Peyer's patch (tissue), 4 donors: ENCODE results near the gene MEG3. TPM values are rescaled to one million over a fixed set of nuclear protein-coding genes. Genes with fewer than 3 reads are reported as not detected.
A peak's percentile ranks its signal among the peaks of the same experiment; 100 is the strongest.

Source experiments
- DNase-seq, 3 donors: peaks; one replicate each; pipeline ENCODE4 v3.0.0-alpha.2; 2017 to 2019
- H3K27ac ChIP-seq, 4 donors: fragments of 200-600 bp; sonication (generic); one replicate each; pipeline ENCODE4 v1.5.1; 2016 to 2019
- H3K27me3 ChIP-seq, 2 donors: fragments of 200-600 bp; sonication (generic); one replicate each; pipeline ENCODE4 v1.5.1; 2019
- H3K36me3 ChIP-seq, 3 donors: fragments of 200-600 bp; sonication (generic); one replicate each; pipeline ENCODE4 v1.5.1; 2016 to 2019
- H3K4me1 ChIP-seq, 4 donors: fragments of 200-600 bp; sonication (generic); one replicate each; pipeline ENCODE4 v1.5.1; 2016 to 2019
- H3K4me3 ChIP-seq, 4 donors: fragments of 200-600 bp; sonication (generic); 1 replicate in 3 of 4; 2 replicates in 1 of 4; pipeline ENCODE4 v1.5.1; 2016 to 2019; ENCODE audit warnings: mild to moderate bottlenecking in 1 of 4
- H3K9me3 ChIP-seq, 4 donors: fragments of 200-600 bp; sonication (generic); one replicate each; pipeline ENCODE4 v1.5.1; 2016 to 2019; ENCODE audit warnings: mild to moderate bottlenecking in 1 of 4
- POLR2A ChIP-seq, 2 donors: fragments of 450-650 bp; IDR thresholded peaks; one replicate each; pipeline ENCODE4 v1.5.1; 2017; ENCODE audit warnings: antibody characterized with exemption in 2 of 2, mild to moderate bottlenecking in 2 of 2, moderate library complexity in 2 of 2
- total RNA-seq, 4 donors: library from RNA; depleted of rRNA; stranded (reverse); fragments of >200 nt; gene quantifications; one replicate each; pipeline ENCODE4 v1.1.0, GENCODE V29; 2016
- TF ChIP-seq, protein P1 (sequence below), 6 experiments: fragments of 450-650 bp in 4 of 6; fragments of 200-600 bp in 2 of 6; sonication (generic) in 1 of 6; IDR thresholded peaks; one replicate each; pipeline ENCODE4 v1.5.1; 2017 to 2019; ENCODE audit warnings: antibody characterized with exemption in 6 of 6, mild to moderate bottlenecking in 3 of 6, moderate library complexity in 1 of 6

The MEG3 gene
- total RNA-seq, 4 donors from 2014 or later, result 5.8 to 135 (median 33.8) TPM

- no peak overlapping the region for H3K27ac ChIP-seq
- TF ChIP-seq, protein P1, sequence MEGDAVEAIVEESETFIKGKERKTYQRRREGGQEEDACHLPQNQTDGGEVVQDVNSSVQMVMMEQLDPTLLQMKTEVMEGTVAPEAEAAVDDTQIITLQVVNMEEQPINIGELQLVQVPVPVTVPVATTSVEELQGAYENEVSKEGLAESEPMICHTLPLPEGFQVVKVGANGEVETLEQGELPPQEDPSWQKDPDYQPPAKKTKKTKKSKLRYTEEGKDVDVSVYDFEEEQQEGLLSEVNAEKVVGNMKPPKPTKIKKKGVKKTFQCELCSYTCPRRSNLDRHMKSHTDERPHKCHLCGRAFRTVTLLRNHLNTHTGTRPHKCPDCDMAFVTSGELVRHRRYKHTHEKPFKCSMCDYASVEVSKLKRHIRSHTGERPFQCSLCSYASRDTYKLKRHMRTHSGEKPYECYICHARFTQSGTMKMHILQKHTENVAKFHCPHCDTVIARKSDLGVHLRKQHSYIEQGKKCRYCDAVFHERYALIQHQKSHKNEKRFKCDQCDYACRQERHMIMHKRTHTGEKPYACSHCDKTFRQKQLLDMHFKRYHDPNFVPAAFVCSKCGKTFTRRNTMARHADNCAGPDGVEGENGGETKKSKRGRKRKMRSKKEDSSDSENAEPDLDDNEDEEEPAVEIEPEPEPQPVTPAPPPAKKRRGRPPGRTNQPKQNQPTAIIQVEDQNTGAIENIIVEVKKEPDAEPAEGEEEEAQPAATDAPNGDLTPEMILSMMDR (IDR thresholded peaks at IDR 0.05), result no peak
- no peak for TF ChIP-seq POLR2A (IDR thresholded peaks at IDR 0.05)
- H3K9me3 ChIP-seq, result no peaks in the 10 kb centered on the region
- no peak overlapping the region for H3K4me3 ChIP-seq
- H3K4me1 ChIP-seq, result no peaks in the 10 kb centered on the region
- H3K27me3 ChIP-seq, result no peaks in the 10 kb centered on the region
- H3K36me3 ChIP-seq, result no peaks in the 10 kb centered on the region
- DNase-seq, result peak in 2 of 3 donors; percentile 15 to 34
These were observed 67.8 kb downstream of the MEG3 start for GRCh38 chr14:100893760-100894159.

DNA sequence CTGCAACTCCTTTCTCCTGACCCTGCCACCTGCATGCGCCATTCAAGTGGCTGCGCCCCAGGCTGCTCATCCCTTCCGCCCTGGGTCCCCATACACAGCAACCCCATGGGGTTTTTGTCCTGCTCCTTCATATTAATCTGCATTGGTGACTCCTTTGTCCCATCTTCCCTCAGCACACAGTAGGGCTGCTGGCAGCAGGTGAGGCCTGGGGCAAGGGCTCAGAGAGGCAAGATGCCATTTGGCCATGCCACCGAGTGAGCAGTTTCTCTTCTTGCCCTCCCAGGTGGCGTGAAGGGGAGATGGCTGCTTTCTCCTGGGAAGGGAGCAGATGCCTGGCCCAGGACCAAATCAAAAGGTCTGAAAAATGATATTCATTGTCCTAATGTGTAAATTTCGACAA is 68.5 kb downstream of the MEG3 start:
- H3K4me3 ChIP-seq, result no peak overlapping the region
- TF ChIP-seq, protein P1 (IDR thresholded peaks at IDR 0.05), result no peak
- TF ChIP-seq POLR2A (IDR thresholded peaks at IDR 0.05), result no peak
- H3K27ac ChIP-seq, result no peak overlapping the region
- no peaks in the 10 kb centered on the region for H3K9me3 ChIP-seq
- H3K4me1 ChIP-seq, result peaks cover 0 to 5% (median 0%) of the 10 kb centered on the region in 4 donors
- peak; percentile 4 to 8 (median 8) for DNase-seq
- H3K27me3 ChIP-seq, result no peaks in the 10 kb centered on the region
- no peaks in the 10 kb centered on the region for H3K36me3 ChIP-seq

DNA sequence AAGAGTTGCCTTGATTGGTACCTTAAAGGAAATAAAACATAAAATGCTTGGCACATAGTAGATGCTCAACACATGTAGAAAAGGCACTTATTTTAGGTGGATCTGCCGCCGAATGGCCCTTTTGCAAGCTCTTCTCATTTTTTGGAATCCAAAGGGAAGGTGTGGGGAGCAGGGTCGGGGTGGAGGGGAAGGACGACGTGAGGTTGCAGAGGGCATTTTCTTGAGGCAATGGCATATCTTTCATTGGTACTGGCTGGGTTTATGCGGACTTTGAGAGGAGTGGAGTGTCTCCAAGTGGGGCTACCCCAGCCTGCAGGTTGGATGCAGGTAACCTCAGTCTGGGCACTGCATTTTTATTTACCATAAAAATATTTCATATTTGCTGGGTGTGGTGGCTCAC is 69.5 kb downstream of the MEG3 start:
- no peaks in the 10 kb centered on the region for H3K36me3 ChIP-seq
- peak in 2 of 3 donors; percentile 5 to 11 for DNase-seq
- TF ChIP-seq, protein P1 (IDR thresholded peaks at IDR 0.05), result no peak
- TF ChIP-seq POLR2A (IDR thresholded peaks at IDR 0.05), result no peak
- H3K9me3 ChIP-seq, result no peaks in the 10 kb centered on the region
- H3K4me3 ChIP-seq, result no peak overlapping the region
- no peak overlapping the region for H3K27ac ChIP-seq
- no peaks in the 10 kb centered on the region for H3K27me3 ChIP-seq
- H3K4me1 ChIP-seq, result peaks cover 0 to 13% (median 0%) of the 10 kb centered on the region in 4 donors

- Histone ChIP-seq H3K9me3 (no peaks in the 10 kb centered on the region), H3K4me3 (no peak overlapping the region), H3K4me1 (peaks cover 0 to 19% (median 0%) of the 10 kb centered on the region in 4 donors), H3K27me3 (no peaks in the 10 kb centered on the region), H3K36me3 (no peaks in the 10 kb centered on the region), H3K27ac (no peak overlapping the region)
- TF ChIP-seq, protein P1 (IDR thresholded peaks at IDR 0.05), result no peak
- no peak for TF ChIP-seq POLR2A (IDR thresholded peaks at IDR 0.05)
- peak in 2 of 3 donors; percentile 7 to 28 for DNase-seq
These were observed 70.6 kb downstream of the MEG3 start for GRCh38 chr14:100896369-100897060.

GRCh38 chr14:100898465-100898864 is 72.5 kb downstream of the MEG3 start:
- H3K27me3 ChIP-seq, result no peaks in the 10 kb centered on the region
- H3K4me1 ChIP-seq, result peaks cover 0 to 19% (median 0%) of the 10 kb centered on the region in 4 donors
- H3K9me3 ChIP-seq, result no peaks in the 10 kb centered on the region
- H3K36me3 ChIP-seq, result no peaks in the 10 kb centered on the region
- TF ChIP-seq POLR2A (IDR thresholded peaks at IDR 0.05), result no peak
- TF ChIP-seq, protein P1 (IDR thresholded peaks at IDR 0.05), result no peak
- DNase-seq, result no peak
- no peak overlapping the region for H3K27ac ChIP-seq
- H3K4me3 ChIP-seq, result no peak overlapping the region
